Fibroblast of lung (primary cell): ENCODE data around the gene BBS9. TPM values are rescaled to one million over a fixed set of nuclear protein-coding genes. Genes with fewer than 3 reads are reported as not detected.

Experiments
- DNase-seq, 2 donors: peaks; one replicate each; pipeline versions ENCODE4 v3.0.0 to v3.0.0-alpha.2; 2010; ENCODE audit warnings: low read depth in 2 of 2
- H2AFZ ChIP-seq: 2 replicates; pipeline ENCODE4 v1.5.1; 2012; ENCODE audit warnings: low read length, control low read depth, inconsistent platforms
- H3K27ac ChIP-seq: 2 replicates; pipeline ENCODE4 v1.5.1; 2011; ENCODE audit warnings: low read length, control low read depth; ENCODE audit not compliant: insufficient read depth
- H3K27me3 ChIP-seq: 2 replicates; pipeline ENCODE4 v1.5.1; 2011; ENCODE audit warnings: mild to moderate bottlenecking, low read length; ENCODE audit not compliant: control insufficient read depth, insufficient read depth
- H3K36me3 ChIP-seq: 2 replicates; pipeline ENCODE4 v1.5.1; 2011; ENCODE audit warnings: low read length; ENCODE audit not compliant: control insufficient read depth, insufficient read depth
- H3K4me1 ChIP-seq: 2 replicates; pipeline ENCODE4 v1.5.1; 2011; ENCODE audit warnings: low read length; ENCODE audit not compliant: control insufficient read depth, insufficient read depth; ENCODE audit errors: extremely low read depth
- H3K4me2 ChIP-seq: 2 replicates; pipeline ENCODE4 v1.5.1; 2011; ENCODE audit warnings: low read length, control low read depth; ENCODE audit not compliant: insufficient read depth; ENCODE audit errors: extremely low read depth
- H3K4me3 ChIP-seq, 4 experiments: fragments of 200-600 bp in 1 of 4; sonication (generic) in 1 of 4; replicated peaks in 1 of 4; 2 replicates each; pipeline ENCODE4 v1.5.1; 2011 to 2016; ENCODE audit warnings: low read length in 4 of 4, low read depth in 3 of 4, mild to moderate bottlenecking in 3 of 4, control low read depth in 2 of 4, inconsistent platforms in 1 of 4, mixed read lengths in 1 of 4; ENCODE audit not compliant: insufficient read depth in 1 of 4; ENCODE audit errors: control extremely low read depth in 1 of 4
- H3K79me2 ChIP-seq: 2 replicates; pipeline ENCODE4 v1.5.1; 2012; ENCODE audit warnings: mild to moderate bottlenecking, low read length, inconsistent platforms; ENCODE audit not compliant: control insufficient read depth, insufficient read depth
- H3K9ac ChIP-seq: 2 replicates; pipeline ENCODE4 v1.5.1; 2011; ENCODE audit warnings: mild to moderate bottlenecking, low read length, control low read depth; ENCODE audit not compliant: insufficient read depth
- H3K9me3 ChIP-seq: 2 replicates; pipeline ENCODE4 v1.5.1; 2012; ENCODE audit warnings: low read depth, low read length; ENCODE audit not compliant: control insufficient read depth, insufficient read depth
- H4K20me1 ChIP-seq: 2 replicates; pipeline ENCODE4 v1.5.1; 2011; ENCODE audit warnings: low read length; ENCODE audit not compliant: control insufficient read depth, insufficient read depth; ENCODE audit errors: extremely low read depth
- EZH2 ChIP-seq: IDR thresholded peaks from 2 replicates; pipeline ENCODE4 v1.5.1; 2012; ENCODE audit warnings: low read length, control low read depth, mild to moderate bottlenecking; ENCODE audit errors: missing control alignments
- polyA plus RNA-seq, 2 donors: library from polyadenylated mRNA; depleted of rRNA in 1 of 2; stranded (reverse) in 1 of 2; unstranded in 1 of 2; fragments of >200 nt; gene quantifications; 2 replicates each; pipeline ENCODE4 v1.2.1, GENCODE V29; 2011 to 2012; ENCODE audit warnings: missing spikeins in 1 of 2
- total RNA-seq: library from RNA; depleted of rRNA; stranded (reverse); fragments of >200 nt; gene quantifications from 2 replicates; pipeline ENCODE4 v1.2.1, GENCODE V29; 2014
- TF ChIP-seq, protein P1 (sequence below), 2 donors: IDR thresholded peaks in 1 of 2; conservative IDR thresholded peaks in 1 of 2; 1 replicate in 1 of 2; 2 replicates in 1 of 2; pipeline ENCODE4 v1.5.1; 2011 to 2012; ENCODE audit warnings: low read length in 2 of 2, control low read depth in 1 of 2, inconsistent platforms in 1 of 2, low read depth in 1 of 2, mild to moderate bottlenecking in 1 of 2

Gene BBS9
- total and polyA plus RNA-seq, 2 donors (not counting 1 experiment from before 2014, with no cell fraction given): 19.1 to 26.9 TPM

DNA sequence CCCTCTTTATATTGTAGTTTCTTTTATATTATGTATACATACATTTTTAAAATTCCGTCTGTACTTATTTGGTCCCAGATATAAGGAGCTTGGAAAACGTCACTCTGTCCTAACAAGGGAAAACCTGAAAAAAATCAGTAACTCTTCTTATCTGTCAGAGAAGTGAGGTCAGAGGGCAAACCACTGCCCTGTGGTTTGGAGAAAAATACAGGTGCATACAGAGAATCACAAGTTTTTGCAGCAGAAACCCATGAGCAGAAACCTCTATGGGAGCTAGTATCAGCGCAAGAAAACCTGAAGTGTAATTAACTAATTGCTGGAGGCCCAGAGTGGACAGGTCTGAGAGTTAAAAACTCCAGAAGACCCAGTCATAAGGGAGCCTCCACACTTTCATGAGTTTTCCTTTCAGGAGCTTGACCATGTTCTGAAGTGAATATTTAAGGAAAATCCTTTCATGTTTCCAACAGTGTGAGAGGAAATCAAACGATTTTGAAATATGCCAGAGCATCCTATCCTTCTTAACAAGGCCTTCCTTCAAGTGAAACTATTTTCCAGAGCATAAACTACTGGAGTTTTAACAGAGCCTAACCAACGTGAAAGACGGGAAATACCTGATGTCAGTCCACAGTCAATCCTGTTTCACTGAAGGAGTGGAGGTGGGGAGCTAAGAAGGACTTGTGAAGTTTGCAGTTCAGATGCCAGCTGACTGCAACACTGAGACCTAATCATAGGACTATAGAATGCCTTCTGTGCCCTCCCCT, 485.2 kb downstream of the BBS9 start:
- Histone ChIP-seq H3K27ac (no peak overlapping the region), H3K4me1 (no peaks in the 10 kb centered on the region), H3K36me3 (no peaks in the 10 kb centered on the region), H3K4me2 (no peak overlapping the region), H3K9me3 (no peaks in the 10 kb centered on the region), H4K20me1 (no peaks in the 10 kb centered on the region), H3K79me2 (no peaks in the 10 kb centered on the region), H3K4me3 (no peak overlapping the region), H3K9ac (no peak overlapping the region), H2AFZ (no peak overlapping the region), H3K27me3 (no peaks in the 10 kb centered on the region)
- TF ChIP-seq EZH2: no peak
- TF ChIP-seq, protein P1, sequence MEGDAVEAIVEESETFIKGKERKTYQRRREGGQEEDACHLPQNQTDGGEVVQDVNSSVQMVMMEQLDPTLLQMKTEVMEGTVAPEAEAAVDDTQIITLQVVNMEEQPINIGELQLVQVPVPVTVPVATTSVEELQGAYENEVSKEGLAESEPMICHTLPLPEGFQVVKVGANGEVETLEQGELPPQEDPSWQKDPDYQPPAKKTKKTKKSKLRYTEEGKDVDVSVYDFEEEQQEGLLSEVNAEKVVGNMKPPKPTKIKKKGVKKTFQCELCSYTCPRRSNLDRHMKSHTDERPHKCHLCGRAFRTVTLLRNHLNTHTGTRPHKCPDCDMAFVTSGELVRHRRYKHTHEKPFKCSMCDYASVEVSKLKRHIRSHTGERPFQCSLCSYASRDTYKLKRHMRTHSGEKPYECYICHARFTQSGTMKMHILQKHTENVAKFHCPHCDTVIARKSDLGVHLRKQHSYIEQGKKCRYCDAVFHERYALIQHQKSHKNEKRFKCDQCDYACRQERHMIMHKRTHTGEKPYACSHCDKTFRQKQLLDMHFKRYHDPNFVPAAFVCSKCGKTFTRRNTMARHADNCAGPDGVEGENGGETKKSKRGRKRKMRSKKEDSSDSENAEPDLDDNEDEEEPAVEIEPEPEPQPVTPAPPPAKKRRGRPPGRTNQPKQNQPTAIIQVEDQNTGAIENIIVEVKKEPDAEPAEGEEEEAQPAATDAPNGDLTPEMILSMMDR (conservative IDR thresholded peaks at IDR 0.05 in 1 of 2, IDR thresholded peaks at IDR 0.05 in 1 of 2; ENCODE audit: low read depth in 1 of 2, low read length in 2 of 2): no peak
- no peak for DNase-seq

DNA sequence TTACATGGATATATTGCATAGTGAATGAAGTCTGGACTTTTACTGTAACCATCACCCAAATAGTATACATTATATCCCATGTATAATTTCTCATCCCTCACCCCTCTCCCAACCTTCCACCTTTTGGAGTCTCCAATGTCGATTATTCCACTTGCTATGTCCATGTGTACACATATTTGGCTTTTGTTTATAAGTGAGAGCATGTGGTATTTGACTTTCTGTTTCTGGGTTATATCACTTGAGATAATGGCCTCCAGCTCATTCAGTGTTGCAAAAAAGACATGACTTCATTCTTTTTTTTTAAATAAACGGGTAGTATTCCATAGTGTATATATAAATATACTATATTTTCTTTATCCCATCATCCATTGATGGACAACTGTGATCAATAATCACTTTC, 487.4 kb downstream of the BBS9 start:
- Histone ChIP-seq H3K4me1 (no peaks in the 10 kb centered on the region), H3K9me3 (no peaks in the 10 kb centered on the region), H3K27me3 (no peaks in the 10 kb centered on the region), H3K27ac (no peak overlapping the region), H3K4me3 (no peak overlapping the region), H4K20me1 (no peaks in the 10 kb centered on the region), H3K36me3 (no peaks in the 10 kb centered on the region), H2AFZ (no peak overlapping the region), H3K79me2 (no peaks in the 10 kb centered on the region), H3K9ac (no peak overlapping the region), H3K4me2 (no peak overlapping the region)
- TF ChIP-seq EZH2: no peak
- TF ChIP-seq, protein P1 (conservative IDR thresholded peaks at IDR 0.05 in 1 of 2, IDR thresholded peaks at IDR 0.05 in 1 of 2; ENCODE audit: low read depth in 1 of 2, low read length in 2 of 2): no peak
- DNase-seq: no peak

DNA sequence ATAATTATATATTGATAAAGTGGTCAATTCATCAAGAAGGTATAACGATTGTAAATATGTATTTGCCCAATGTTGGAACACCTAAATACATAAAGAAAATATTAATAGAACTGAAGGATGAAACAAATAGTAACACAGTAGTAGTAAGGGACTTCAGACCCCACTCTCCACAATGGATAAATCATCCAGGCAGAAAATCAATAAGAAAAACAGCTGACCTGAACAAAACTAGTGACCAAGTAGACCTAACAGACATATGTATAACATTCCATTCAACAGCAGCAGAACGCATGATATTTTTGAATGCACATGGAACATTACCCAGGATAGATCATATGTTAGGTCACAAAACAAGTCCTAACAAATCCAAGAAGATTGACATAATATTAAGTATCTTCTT, 489.9 kb downstream of the BBS9 start:
- Histone ChIP-seq H3K36me3 (no peaks in the 10 kb centered on the region), H2AFZ (no peak overlapping the region), H3K9me3 (no peaks in the 10 kb centered on the region), H3K9ac (no peak overlapping the region), H3K27ac (no peak overlapping the region), H3K4me3 (no peak overlapping the region), H3K27me3 (no peaks in the 10 kb centered on the region), H3K79me2 (no peaks in the 10 kb centered on the region), H4K20me1 (no peaks in the 10 kb centered on the region), H3K4me2 (no peak overlapping the region), H3K4me1 (no peaks in the 10 kb centered on the region)
- TF ChIP-seq EZH2: no peak
- TF ChIP-seq, protein P1 (conservative IDR thresholded peaks at IDR 0.05 in 1 of 2, IDR thresholded peaks at IDR 0.05 in 1 of 2; ENCODE audit: low read depth in 1 of 2, low read length in 2 of 2): no peak
- DNase-seq: no peak
